ENCODE data around the gene CEACAM6. TPM values are rescaled to one million over a fixed set of nuclear protein-coding genes. Genes with fewer than 3 reads are reported as not detected.

The CEACAM6 gene
- total RNA-seq, 1 experiment from 2014 or later: 0.21 TPM

GRCh38 chr19:41813911-41814310 lies 58.6 kb downstream of the CEACAM6 start:
- ATAC-seq: no peak
- H3K4me3 ChIP-seq (ENCODE audit: low read depth in 2 of 2, low read length in 2 of 2): no peak overlapping the region
- H3K36me3 ChIP-seq (ENCODE audit: control insufficient read depth, insufficient read depth, low read length): no peaks in the 10 kb centered on the region
- no peaks in the 10 kb centered on the region for H3K27me3 ChIP-seq (ENCODE audit: control insufficient read depth, insufficient read depth, low read length)
- intact Hi-C loops (cut with micrococcal nuclease; ENCODE audit: unreplicated experiment): no loop called here
- no peaks in the 10 kb centered on the region for H3K4me1 ChIP-seq (ENCODE audit: control insufficient read depth, insufficient read depth, low read length)
- TF ChIP-seq SIN3A (IDR thresholded peaks at IDR 0.05; ENCODE audit: borderline replicate concordance, insufficient read depth, low read depth, low read length) (no peak), TCF7L2 (IDR thresholded peaks at IDR 0.05; ENCODE audit: low read depth, low read length) (no peak), POLR2AphosphoS5 (IDR thresholded peaks at IDR 0.05; ENCODE audit: low read depth, low read length) (no peak), REST (IDR thresholded peaks at IDR 0.05; ENCODE audit: insufficient read depth in 1 of 2, low read depth in 2 of 2, low read length in 1 of 2) (no peak), CTCF (IDR thresholded peaks at IDR 0.05) (no peak)
- no peak for DNase-seq (ENCODE audit: low read depth, low spot score)
- no peaks in the 10 kb centered on the region for H3K9me3 ChIP-seq (ENCODE audit: control insufficient read depth, insufficient read depth, low read depth, low read length)
- POLR2A ChIA-PET: no interaction called here
- no TSS peak for BruUV-seq (replicated peaks)
- no peak overlapping the region for H3K27ac ChIP-seq (ENCODE audit: low read length)
- in situ Hi-C loops (cut with HindIII; ENCODE audit: low pct_unique_long_range_greater_than_20kb, low sequenced_read_pairs): no loop called here
- CTCF ChIA-PET: no interaction called here

- no peak for ATAC-seq
- no peak overlapping the region for H3K4me3 ChIP-seq (ENCODE audit: low read depth in 2 of 2, low read length in 2 of 2)
These were observed 60.0 kb downstream of the CEACAM6 start for GRCh38 chr19:41815301-41815700.

More at GRCh38 chr19:41815301-41815700, 60.0 kb downstream of the CEACAM6 start:
- H3K36me3 ChIP-seq (ENCODE audit: control insufficient read depth, insufficient read depth, low read length): no peaks in the 10 kb centered on the region
- ChIA-PET POLR2A (no interaction called here), CTCF (no interaction called here)
- TF ChIP-seq CTCF (IDR thresholded peaks at IDR 0.05) (no peak), REST (IDR thresholded peaks at IDR 0.05; ENCODE audit: insufficient read depth in 1 of 2, low read depth in 2 of 2, low read length in 1 of 2) (no peak), SIN3A (IDR thresholded peaks at IDR 0.05; ENCODE audit: borderline replicate concordance, insufficient read depth, low read depth, low read length) (no peak), TCF7L2 (IDR thresholded peaks at IDR 0.05; ENCODE audit: low read depth, low read length) (no peak), POLR2AphosphoS5 (IDR thresholded peaks at IDR 0.05; ENCODE audit: low read depth, low read length) (no peak)
- no peak overlapping the region for H3K27ac ChIP-seq (ENCODE audit: low read length)
- intact Hi-C loops (cut with micrococcal nuclease; ENCODE audit: unreplicated experiment): no loop called here
- no TSS peak for BruUV-seq (replicated peaks)
- in situ Hi-C loops (cut with HindIII; ENCODE audit: low pct_unique_long_range_greater_than_20kb, low sequenced_read_pairs): no loop called here
- no peak for DNase-seq (ENCODE audit: low read depth, low spot score)
- H3K9me3 ChIP-seq (ENCODE audit: control insufficient read depth, insufficient read depth, low read depth, low read length): no peaks in the 10 kb centered on the region
- H3K27me3 ChIP-seq (ENCODE audit: control insufficient read depth, insufficient read depth, low read length): no peaks in the 10 kb centered on the region
- no peaks in the 10 kb centered on the region for H3K4me1 ChIP-seq (ENCODE audit: control insufficient read depth, insufficient read depth, low read length)
